Mesenteric fat pad (tissue), 1 donor: ENCODE results near the gene SLC26A11. TPM values are rescaled to one million over a fixed set of nuclear protein-coding genes. Genes with fewer than 3 reads are reported as not detected.
"Not testable (repeated sequence)": the region's sequence is repeated elsewhere in the genome, so short reads cannot be mapped to it uniquely, and the experiment has no call there.

Experiments
- DNase-seq: peaks from one replicate; pipeline ENCODE4 v3.0.0-alpha.2; 2020; ENCODE audit warnings: low spot score
- total RNA-seq: library from RNA; stranded (reverse); fragmentation: NEBNext Ultra II Directional; extraction: Animal tissue kit (Norgen Biotek cat#: 25700); gene quantifications from one replicate; pipeline ENCODE4 v1.2.1, GENCODE V29; 2021
- donor health status: DM: yes; HTN: yes; CAD: no.

SLC26A11 gene
- total RNA-seq, 1 donor from 2014 or later: 13.2 TPM

DNA sequence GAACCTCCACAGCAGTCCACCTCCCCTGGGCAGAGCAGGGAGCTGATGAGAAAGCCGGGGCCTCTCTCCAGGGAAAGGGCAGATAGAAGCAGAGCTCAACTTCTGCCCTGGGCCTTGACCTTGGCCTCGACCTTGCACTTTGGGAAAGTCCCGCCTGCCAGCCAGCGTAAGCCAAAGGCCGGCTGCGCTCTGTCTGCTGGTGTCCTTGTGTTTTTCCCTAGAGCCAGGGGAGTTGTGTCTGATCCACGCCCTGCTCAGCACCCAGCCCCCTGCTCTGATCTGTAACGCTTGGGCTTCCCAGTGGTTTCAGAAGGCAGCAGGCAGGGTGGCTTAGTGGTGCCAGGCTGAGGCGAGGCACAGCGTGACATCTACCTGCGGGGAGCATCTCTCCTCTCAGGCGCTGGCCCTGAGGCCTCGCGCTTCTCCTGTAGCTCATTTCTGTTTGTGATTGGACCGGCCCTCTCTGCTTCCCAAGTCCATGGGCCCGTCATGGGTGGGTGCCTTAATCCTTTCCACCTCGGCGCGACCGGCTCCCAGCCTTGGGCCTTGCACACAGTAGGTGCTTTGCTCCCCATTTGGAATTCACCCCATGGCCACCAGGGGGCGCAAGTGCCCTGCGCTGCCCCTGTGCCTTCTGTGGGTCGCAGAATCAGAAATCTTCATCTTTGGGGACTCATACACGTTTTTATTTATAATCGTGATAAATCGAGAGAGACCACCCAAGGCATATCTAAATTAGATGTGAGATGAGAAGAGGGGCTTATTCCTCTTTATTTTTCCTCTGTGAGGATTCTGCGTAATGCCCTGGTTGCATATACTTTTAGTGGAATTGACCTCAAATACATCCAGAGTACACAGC is 24.3 kb upstream of the SLC26A11 start:
- DNase-seq: no peak

- DNase-seq: no peak
Observed at GRCh38 chr17:80196652-80197051, 23.6 kb upstream of the SLC26A11 start.

DNA sequence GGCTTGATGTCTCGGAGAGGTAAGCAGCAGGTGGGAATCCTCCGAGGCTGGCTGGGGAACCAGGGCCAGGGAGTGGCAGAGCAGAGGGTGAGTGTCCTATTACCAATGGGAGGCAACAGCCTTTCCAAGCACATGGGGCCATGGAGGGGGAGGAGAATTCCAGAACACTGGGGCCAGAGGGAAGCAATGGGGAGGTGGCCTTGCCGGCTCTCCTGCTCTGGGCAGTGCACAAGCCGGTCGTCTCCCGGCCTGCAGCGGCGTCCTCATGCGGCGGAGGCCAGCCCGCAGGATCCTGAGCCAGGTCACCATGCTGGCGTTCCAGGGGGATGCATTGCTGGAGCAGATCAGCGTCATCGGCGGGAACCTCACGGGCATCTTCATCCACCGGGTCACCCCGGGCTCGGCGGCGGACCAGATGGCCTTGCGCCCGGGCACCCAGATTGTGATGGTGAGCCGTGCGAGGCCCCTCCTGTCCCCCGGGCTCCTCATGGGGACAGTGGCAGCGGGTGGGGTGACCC is 22.0 kb upstream of the SLC26A11 start:
- DNase-seq: no peak

GRCh38 chr17:80199295-80199694 is 20.9 kb upstream of the SLC26A11 start:
- DNase-seq: not testable (repeated sequence)

- DNase-seq: no peak
Observed at GRCh38 chr17:80201446-80201845, 18.8 kb upstream of the SLC26A11 start.

GRCh38 chr17:80202197-80202596 is 18.0 kb upstream of the SLC26A11 start:
- no peak for DNase-seq

GRCh38 chr17:80203471-80203963 is 16.7 kb upstream of the SLC26A11 start:
- no peak for DNase-seq

DNA sequence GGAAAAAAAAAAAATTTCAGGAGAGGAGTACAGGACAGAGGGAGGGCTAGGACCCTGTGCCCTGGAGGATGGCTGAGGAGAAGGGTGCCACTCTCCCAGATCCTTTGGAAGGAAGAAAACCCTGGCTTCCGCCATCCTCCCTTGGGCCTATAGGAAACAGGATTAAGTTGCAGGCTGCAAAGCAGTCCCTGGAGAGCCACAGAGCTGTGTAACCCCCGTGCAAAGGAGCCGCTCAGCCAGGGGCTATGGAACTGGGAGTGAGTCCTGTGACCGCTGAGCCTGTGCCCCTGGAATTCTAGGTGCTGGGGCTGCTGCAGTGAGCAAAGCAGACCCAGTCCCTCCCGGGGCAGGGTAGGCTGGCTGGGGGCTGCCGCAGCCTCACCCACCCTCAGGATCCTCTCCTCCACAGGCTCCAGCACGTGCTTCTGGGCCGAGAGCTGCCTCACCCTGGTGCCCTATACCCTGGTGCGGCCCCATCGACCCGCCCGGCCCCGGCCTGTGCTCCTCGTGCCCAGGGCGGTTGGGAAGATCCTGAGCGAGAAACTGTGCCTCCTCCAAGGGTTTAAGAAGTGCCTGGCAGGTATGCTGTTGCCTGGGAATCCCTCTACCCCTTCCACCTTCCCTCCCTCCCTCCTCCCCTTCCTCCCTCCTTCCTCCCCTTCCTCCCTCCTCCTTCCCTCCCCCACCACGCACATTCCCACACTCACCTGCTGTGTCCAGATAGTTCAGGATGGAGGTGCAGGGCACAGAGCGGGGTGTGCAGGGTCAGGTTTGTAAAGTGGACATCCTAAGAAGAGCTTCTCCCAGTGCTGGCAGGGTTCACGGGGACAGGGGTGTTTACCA is 15.4 kb upstream of the SLC26A11 start:
- DNase-seq: no peak

DNA sequence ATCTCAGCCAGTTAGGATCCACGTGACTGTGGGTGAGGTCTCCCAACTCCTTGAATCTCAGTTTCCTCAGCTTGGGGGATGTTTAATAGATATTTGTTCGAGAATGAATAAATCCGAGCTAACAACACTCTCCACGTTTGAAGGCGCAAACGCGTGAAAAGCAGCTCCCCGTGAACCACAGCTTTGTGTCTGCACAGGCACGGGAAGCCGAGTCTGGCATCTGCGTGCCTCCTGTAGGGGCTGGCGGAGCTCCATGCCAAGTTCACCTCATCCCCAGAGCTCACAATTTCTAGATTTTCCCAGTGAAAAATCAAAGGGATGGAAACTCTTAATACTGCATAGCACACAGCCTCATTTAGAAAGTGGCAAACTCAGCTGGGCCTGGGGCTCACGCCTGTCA is 14.4 kb upstream of the SLC26A11 start:
- no peak for DNase-seq

DNA sequence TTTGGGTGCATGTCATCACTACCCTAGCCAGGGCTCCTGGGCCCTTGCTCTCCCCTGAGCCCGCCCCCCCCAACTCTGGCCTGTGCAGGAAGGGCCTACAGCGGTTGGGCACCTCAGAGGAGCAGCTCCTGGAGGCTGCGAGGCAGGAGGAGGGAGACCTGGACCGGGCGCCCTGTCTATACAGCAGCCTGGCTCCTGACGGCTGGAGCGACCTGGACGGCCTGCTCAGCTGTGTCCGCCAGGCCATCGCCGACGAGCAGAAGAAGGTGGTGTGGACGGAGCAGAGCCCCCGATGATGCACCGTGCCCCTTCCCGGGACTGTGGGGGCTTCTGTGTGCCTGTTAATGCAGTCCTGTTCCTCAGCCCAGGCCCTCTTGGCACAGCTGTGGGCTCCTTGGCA is 12.2 kb upstream of the SLC26A11 start:
- no peak for DNase-seq

GRCh38 chr17:80209765-80210164 is 10.5 kb upstream of the SLC26A11 start:
- no peak for DNase-seq

GRCh38 chr17:80210348-80211108 is 9.7 kb upstream of the SLC26A11 start:
- DNase-seq: no peak

- DNase-seq: no peak
Observed at GRCh38 chr17:80212109-80212508, 8.1 kb upstream of the SLC26A11 start.

GRCh38 chr17:80212511-80212910 is 7.7 kb upstream of the SLC26A11 start:
- DNase-seq: no peak

DNA sequence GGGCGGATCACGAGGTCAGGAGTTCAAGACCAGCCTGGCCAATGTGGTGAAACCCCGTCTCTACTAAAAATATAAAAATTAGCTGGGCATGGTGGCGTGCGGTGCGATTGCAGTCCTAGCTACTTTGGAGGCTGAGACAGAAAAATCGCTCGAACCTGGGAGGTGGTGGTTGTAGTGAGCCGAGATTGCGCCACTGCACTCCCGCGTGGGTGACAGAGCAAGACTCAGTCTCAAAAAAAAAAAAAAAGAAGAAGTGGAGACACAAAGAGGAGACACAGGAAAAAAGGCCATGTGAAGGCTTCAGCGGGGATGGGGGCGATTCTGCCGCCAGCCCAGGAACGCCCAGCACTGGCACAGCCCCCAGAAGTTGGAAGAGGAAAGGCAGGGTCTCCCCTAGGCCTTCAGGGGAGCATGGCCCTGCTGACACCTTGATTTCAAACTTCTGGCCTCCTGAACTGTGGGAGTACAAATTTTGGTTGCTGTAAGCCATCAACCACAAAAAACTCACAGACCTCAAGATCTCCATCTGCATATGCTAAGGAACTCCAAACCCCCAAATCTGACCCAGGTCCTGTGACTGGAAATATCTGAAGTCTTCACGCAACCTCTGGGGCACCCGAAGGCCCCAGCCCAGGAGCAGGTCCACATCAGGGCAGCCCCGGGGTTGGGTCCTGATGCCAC is 7.1 kb upstream of the SLC26A11 start:
- no peak for DNase-seq

GRCh38 chr17:80213643-80213975 is 6.6 kb upstream of the SLC26A11 start:
- no peak for DNase-seq

- no peak for DNase-seq
Observed at GRCh38 chr17:80214012-80214877, 6.0 kb upstream of the SLC26A11 start.

DNA sequence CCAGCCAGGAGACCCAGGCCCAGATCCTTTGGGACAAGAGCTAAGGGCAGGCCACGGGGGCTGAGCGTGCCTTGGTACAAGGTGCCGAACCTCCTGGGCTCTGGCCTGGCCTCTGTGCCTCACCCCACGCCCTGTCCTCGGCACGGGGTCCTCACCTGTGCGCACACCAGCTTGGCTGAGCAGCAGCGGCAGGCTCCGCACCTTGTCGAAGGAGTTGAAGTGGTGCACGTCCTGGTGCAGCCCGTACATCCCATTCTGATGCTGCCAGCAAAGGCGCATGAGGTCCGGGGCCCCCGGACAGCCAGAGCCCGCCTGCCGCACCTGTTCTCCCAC is 5.4 kb upstream of the SLC26A11 start:
- DNase-seq: no peak

DNA sequence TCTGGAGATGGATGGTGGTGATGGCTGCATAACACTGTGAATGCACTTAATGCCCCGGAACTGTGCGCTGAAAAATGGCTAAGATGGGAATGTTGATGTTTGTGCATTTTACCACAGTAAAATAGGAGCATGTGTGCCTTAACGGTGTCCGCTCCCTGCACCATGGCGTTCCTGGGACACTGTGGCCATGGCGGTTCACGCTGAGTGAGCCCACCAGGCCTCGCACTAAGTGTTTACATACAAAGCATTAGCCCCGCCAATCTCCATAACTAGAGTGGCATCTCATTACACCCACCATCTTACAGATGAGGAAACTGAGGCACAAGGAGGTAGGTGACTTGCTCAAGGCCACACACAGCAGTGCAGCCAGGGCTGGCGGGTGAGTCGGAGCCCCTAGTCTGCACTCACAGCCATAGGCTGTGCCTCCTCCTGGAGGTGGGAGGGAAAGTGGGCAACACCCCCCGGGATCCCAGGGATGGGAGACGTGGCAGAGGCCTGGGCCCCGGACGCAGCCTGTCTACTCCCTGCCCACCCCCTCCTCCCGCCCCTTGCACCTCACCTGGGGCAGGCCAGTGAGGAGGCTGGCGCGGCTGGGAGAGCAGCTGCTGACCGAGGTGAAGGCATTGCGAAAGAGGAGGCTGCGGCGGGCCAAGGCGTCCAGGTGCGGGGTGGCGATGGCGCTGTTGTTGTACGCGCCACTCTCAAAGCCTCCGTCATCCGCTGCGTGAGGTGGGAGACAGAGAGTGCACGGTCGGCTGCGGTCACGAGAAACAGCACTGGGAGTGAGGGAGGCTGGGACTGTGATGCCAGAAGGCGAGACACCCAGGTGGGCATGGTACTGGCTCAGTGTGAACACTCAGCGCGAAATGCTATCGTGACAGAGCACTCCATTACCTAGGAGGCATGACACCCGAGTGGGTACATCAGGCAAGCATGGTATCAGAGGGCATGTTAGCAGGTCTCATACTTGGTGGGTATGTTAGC is 3.5 kb upstream of the SLC26A11 start:
- no peak for DNase-seq
